ENCODE data around the gene CCDC183.

CCDC183 gene

DNA sequence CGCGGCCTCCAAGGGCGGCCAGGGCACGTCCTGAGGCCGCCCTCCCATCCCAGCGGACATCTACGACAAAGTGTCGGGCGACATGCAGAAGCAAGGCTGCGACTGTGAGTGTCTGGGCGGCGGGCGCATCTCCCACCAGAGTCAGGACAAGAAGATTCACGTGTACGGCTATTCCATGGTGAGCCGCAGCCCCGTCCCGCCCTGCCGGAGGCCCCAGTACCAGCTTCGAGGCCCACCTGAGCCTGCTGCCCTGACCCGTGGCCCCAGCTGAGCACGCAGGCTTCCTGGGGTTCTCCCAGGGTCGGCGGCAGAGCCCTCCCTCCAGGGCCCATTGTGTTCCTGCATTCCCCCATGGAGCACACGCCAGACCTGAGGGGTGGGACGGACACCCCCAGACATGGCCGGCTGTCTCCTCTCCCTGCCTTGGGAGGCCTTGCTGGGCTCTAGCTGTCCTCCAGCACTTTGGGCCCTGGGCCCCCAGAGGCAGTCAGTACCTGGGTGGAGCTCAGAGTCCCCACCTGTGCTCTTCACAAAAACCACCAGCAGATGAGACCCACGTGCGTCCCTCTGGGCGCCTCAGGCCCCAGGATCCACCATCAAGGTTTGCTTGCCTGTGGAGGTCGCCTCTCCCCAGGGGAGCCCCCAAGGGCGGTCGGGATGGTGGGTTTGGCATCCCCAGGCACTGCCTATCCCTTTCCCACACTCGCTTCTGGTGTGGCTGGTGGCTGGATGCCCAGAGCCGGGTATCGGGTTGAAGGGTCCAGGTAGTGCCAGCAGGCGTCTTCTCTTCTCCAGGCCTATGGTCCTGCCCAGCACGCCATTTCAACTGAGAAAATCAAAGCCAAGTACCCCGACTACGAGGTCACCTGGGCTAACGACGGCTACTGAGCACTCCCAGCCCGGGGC lies 54.1 kb downstream of the CCDC183 start:
- no peak for DNase-seq (ENCODE audit: low spot score)

DNA sequence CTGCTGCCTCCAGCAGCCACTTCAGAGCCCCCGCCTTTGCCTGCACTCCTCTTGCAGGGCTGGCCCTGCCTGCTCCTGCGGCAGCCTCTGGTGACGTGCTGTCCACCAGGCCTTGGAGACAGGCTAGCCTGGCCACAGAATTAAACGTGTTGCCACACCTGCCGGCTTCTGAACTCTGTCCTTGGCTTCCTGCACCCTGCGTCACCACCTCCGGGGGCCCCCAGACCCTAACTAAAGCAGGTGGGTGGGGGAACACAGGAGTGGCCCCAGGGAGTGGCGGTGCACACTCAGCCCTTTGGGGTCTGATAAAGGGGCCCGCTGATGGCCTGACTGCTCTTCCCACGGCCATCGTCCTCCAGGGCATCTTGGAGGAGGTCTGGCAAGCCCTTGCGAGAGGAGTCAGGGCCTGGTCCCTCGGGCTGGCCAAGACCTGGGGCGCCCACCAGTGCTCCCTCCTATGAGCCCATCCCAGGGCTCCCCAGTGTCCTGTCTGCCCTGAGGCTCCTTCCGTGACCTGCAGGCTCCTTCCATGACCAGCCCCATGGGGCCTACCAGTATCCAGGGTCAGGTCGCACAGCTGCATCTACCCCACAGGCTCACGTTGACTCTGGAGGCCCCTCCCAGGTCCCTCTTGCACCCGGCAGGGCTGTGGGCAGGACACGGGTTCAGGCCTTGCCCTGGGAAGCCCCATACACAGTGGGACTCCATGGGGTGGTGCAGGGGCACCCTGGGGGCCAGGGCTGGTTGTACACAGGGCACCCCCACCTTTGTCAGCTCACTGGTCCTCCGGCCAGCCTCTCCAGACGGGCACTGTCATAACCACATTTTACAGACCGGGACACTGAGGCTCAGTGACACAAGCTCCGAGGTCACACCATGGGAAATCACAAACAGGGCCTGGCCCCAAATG lies 55.0 kb downstream of the CCDC183 start:
- DNase-seq (ENCODE audit: low spot score): no peak

DNA sequence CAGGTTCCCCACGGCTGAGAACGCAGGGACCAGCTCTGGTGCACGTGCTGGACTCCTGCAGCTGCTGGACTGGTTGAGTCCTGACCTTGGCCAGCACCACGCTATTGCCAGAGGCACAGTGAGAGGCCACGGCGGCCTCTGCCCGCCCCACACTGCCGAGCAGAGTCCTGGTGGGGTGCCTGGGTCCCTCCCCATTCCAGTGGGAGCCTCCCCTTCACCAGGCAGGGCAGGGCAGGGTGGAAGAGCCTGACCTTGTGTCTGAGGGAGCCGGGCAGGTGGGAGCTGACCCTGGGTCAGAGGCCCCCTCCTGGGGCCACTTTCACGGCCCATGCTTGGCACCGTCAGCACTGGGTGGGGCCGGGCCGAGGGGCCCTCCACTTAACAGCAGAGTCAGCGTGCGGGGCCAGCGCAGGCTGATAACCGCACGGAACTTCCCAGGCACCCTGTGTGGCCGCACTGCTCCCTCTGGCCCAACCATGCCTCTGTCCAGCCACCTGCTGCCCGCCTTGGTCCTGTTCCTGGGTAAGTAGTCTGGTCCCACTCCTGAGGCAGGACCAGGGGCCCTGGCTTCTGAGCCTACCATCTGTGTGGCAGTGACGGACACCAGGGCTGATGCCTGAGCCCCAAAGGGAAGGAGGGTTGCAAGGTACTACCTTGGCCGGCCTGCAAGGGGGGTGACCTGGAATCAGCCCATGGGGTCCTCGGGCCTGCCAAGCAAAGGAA lies 56.0 kb downstream of the CCDC183 start, which contains the start of gene MAMDC4:
Gene MAMDC4, plus strand, starts transcription at position 406 of the 723 bp plus-strand sequence. Its CDS starts 71 bp downstream, at position 477.
- DNase-seq (ENCODE audit: low spot score): no peak

DNA sequence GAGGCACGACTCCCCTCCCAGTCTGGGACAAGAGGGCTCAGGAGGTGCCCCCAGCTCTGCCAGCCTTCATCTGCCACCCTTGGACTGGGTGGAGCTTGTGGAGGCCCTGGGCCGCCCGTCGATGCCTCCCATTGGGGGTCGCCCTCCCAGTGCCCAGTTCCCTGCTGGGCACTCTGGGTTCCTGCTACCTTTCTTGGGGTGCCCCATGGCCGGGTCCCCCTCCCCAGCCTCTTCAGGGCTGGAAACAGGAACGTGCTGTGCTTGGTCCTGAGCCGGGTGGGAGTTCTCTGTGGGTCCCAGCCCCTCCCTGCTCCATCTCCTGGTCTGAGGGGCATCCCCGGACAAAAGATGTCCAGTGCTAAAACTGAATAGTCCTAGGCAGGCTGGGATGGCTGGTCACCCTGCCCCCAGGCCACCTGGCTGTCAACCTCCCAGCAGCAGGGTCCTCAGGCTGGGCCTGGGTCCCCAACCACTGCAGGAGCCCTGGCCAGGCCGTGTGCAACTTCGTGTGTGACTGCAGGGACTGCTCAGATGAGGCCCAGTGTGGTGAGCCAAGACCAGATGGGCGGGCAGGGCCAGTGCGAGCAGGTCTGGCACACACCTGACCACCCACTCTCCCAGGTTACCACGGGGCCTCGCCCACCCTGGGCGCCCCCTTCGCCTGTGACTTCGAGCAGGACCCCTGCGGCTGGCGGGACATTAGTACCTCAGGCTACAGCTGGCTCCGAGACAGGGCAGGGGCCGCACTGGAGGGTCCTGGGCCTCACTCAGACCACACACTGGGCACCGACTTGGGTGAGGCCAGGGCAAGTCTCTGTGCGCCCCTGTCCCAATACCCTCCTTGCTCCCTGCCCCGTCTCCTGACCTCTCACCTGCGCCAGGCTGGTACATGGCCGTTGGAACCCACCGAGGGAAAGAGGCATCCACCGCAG lies 56.8 kb downstream of the CCDC183 start:
- no peak for DNase-seq (ENCODE audit: low spot score)

DNA sequence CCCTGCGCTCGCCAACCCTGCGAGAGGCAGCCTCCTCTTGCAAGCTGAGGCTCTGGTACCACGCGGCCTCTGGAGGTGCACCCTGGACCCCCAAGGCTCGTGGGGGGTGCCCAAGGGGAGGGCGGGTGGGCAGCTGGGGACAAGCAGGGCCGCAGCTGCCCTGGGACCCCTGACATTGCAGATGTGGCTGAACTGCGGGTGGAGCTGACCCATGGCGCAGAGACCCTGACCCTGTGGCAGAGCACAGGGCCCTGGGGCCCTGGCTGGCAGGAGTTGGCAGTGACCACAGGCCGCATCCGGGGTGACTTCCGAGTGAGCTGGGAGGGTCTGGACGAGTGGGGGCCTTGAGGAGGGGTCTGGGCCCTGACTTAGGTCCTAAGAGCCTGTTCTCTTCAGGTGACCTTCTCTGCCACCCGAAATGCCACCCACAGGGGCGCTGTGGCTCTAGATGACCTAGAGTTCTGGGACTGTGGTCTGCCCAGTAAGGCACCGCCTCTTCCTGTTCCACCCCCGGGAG lies 57.5 kb downstream of the CCDC183 start:
- DNase-seq (ENCODE audit: low spot score): no peak

DNA sequence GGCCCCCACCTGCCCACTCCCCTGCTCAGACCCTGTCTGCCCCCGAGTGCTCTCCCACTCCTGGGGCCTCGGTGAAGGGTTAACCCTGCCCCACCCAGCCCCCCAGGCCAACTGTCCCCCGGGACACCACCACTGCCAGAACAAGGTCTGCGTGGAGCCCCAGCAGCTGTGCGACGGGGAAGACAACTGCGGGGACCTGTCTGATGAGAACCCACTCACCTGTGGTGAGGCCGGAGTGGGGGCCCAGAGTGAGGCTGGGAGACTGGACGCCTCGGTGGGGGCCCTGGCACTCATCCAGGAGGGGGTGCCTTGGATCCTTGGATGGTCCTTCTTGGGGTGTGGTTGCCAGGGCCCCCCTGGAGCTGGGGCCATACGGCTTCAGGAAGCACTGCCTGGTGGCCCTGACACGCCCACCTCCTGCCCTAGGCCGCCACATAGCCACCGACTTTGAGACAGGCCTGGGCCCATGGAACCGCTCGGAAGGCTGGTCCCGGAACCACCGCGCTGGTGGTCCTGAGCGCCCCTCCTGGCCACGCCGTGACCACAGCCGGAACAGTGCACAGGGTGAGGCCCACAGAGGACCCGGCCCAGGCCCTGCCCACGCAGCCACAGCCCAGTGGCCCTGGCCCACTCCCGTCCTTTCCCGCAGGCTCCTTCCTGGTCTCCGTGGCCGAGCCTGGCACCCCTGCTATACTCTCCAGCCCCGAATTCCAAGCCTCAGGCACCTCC lies 58.1 kb downstream of the CCDC183 start:
- no peak for DNase-seq (ENCODE audit: low spot score)

DNA sequence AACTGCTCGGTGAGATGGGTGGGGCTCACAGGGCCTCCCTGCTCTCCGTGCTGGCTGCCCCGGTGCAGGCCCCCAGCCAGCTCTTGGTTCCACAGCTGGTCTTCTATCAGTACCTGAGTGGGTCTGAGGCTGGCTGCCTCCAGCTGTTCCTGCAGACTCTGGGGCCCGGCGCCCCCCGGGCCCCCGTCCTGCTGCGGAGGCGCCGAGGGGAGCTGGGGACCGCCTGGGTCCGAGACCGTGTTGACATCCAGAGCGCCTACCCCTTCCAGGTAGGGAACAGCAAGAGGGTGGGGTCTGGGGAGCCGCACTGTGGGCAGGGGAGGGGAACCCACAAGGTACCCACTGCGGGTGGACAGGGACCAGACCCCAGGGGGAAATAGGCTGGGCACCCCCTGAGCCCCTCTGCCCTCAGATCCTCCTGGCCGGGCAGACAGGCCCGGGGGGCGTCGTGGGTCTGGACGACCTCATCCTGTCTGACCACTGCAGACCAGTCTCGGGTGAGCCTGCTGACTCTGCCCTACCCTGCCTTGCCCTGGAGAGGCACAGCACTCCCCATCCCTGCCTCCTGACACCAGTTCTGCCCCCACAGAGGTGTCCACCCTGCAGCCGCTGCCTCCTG lies 58.8 kb downstream of the CCDC183 start:
- no peak for DNase-seq (ENCODE audit: low spot score)

DNA sequence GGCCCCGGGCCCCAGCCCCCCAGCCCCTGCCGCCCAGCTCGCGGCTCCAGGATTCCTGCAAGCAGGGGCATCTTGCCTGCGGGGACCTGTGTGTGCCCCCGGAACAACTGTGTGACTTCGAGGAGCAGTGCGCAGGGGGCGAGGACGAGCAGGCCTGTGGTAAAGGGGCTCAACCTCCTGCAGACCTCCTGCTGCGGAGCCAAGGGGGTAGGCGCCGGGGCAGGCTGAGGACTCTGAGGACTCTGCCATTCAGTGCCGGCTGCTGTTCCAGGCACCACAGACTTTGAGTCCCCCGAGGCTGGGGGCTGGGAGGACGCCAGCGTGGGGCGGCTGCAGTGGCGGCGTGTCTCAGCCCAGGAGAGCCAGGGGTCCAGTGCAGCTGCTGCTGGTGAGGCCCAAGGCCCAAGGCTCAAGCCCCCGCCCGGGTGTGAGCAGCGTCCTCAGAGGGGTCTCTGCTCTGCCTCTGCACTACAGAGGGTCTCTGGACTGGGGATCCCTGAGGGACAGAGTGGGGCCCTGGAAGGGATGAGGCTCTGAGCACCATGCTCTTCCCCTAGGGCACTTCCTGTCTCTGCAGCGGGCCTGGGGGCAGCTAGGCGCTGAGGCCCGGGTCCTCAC lies 59.4 kb downstream of the CCDC183 start:
- no peak for DNase-seq (ENCODE audit: low spot score)

DNA sequence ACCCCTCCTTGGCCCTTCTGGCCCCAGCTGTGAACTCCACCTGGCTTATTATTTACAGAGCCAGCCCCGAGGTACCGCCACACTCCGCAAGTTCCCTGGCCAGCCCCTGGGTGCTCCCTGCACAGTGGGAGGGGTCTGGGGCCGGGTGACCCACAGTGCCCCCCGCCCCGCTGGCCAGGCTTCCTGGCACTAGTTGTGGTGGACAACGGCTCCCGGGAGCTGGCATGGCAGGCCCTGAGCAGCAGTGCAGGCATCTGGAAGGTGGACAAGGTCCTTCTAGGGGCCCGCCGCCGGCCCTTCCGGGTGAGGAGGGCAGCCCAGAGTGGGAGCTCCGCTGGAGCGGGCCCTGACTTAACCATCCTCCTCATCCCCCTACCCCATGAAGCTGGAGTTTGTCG lies 59.9 kb downstream of the CCDC183 start:
- no peak for DNase-seq (ENCODE audit: low spot score)

DNA sequence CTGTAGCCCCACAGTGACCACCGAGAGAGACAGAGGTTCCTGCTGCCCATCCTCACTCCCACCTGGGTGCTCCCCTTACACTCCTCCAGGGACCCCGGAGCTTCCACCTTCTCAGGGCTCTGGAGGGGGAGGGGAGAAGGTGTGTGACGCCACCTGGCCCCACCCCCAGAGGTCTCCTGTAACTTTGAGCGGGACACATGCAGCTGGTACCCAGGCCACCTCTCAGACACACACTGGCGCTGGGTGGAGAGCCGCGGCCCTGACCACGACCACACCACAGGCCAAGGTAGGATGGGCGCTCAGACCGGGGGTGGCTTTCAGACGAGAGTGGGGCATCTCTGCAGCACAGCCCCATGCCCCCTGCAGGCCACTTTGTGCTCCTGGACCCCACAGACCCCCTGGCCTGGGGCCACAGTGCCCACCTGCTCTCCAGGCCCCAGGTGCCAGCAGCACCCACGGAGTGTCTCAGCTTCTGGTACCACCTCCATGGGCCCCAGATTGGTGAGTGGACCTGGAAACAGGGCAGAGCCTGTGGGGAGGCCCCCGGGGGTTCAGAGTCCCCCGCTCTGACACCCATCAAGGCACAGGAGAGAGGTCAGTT lies 60.5 kb downstream of the CCDC183 start:
- no peak for DNase-seq (ENCODE audit: low spot score)

DNA sequence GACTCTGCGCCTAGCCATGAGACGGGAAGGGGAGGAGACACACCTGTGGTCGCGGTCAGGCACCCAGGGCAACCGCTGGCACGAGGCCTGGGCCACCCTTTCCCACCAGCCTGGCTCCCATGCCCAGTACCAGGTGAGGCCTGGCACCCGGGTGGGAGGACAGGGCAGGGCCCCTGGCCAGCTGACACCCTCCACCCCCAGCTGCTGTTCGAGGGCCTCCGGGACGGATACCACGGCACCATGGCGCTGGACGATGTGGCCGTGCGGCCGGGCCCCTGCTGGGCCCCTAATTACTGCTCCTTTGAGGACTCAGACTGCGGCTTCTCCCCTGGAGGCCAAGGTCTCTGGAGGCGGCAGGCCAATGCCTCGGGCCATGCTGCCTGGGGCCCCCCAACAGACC lies 61.0 kb downstream of the CCDC183 start:
- no peak for DNase-seq (ENCODE audit: low spot score)
